Measurements from ENCODE around the gene SMYD2.

- no peak for TF ChIP-seq POLR2A (IDR thresholded peaks at IDR 0.05)
- no peak for TF ChIP-seq CTCF (IDR thresholded peaks at IDR 0.05)
Measured at GRCh38 chr1:214272964-214273533, 7.9 kb upstream of the SMYD2 start.

All from stomach (tissue), 4 donors.